Liver (tissue), 9 donors: ENCODE measurements around the gene MRPS18C. TPM values are rescaled to one million over a fixed set of nuclear protein-coding genes. Genes with fewer than 3 reads are reported as not detected.
"Not testable (repeated sequence)": the region's sequence is repeated elsewhere in the genome, so short reads cannot be mapped to it uniquely, and the experiment has no call there.

Experiments used
- DNase-seq: peaks from one replicate; pipeline ENCODE4 v3.0.0-alpha.2; 2017; ENCODE audit warnings: low spot score
- H3K27ac ChIP-seq, 2 donors: one replicate each; pipeline ENCODE4 v1.7.0; 2013; ENCODE audit warnings: inconsistent platforms in 2 of 2, low read length in 2 of 2, control low read depth in 1 of 2, low read depth in 1 of 2, mild to moderate bottlenecking in 1 of 2
- H3K27me3 ChIP-seq, 4 donors: one replicate each; pipeline versions ENCODE4 v1.6.1 to v1.7.0; 2013; ENCODE audit warnings: low read length in 3 of 4, inconsistent platforms in 1 of 4, mild to moderate bottlenecking in 1 of 4, moderate library complexity in 1 of 4; ENCODE audit not compliant: control insufficient read depth in 4 of 4, insufficient read depth in 4 of 4
- H3K36me3 ChIP-seq, 4 donors: one replicate each; pipeline versions ENCODE4 v1.6.1 to v1.7.0; 2013; ENCODE audit warnings: low read length in 3 of 4, mild to moderate bottlenecking in 3 of 4, low read depth in 1 of 4, moderate library complexity in 1 of 4; ENCODE audit not compliant: control insufficient read depth in 4 of 4, insufficient read depth in 3 of 4
- H3K4me1 ChIP-seq, 4 donors: one replicate each; pipeline versions ENCODE4 v1.6.1 to v1.7.0; 2013; ENCODE audit warnings: low read length in 3 of 4, mild to moderate bottlenecking in 3 of 4, moderate library complexity in 1 of 4; ENCODE audit not compliant: control insufficient read depth in 4 of 4, insufficient read depth in 4 of 4
- H3K4me3 ChIP-seq, 3 donors: one replicate each; pipeline versions ENCODE4 v1.6.1 to v1.7.0; 2013; ENCODE audit warnings: low read length in 3 of 3, control low read depth in 1 of 3, low read depth in 1 of 3, mild to moderate bottlenecking in 1 of 3
- H3K9ac ChIP-seq, 2 donors: one replicate each; pipeline ENCODE4 v1.7.0; 2013; ENCODE audit warnings: low read length in 2 of 2, mild to moderate bottlenecking in 2 of 2, moderate library complexity in 2 of 2, control low read depth in 1 of 2, low read depth in 1 of 2
- H3K9me3 ChIP-seq, 4 donors: one replicate each; pipeline versions ENCODE4 v1.6.1 to v1.7.0; 2013; ENCODE audit warnings: low read length in 3 of 4; ENCODE audit not compliant: control insufficient read depth in 4 of 4
- ATF3 ChIP-seq: IDR thresholded peaks from 2 replicates; pipeline ENCODE4 v1.6.1; 2016; ENCODE audit warnings: antibody characterized with exemption
- CTCF ChIP-seq: fragments of 150-350 bp; IDR thresholded peaks from 2 replicates; pipeline ENCODE4 v1.5.1; 2017; ENCODE audit warnings: improper control_type of control experiment, low read depth, low read length; ENCODE audit not compliant: missing input control
- EGR1 ChIP-seq, 2 donors: IDR thresholded peaks; 2 replicates each; pipeline ENCODE4 v1.6.1; 2016 to 2018; ENCODE audit warnings: antibody characterized with exemption in 2 of 2, low read depth in 2 of 2
- FOXA1 ChIP-seq: IDR thresholded peaks from 2 replicates; pipeline ENCODE4 v1.6.1; 2016; ENCODE audit warnings: antibody characterized with exemption
- FOXA2 ChIP-seq: IDR thresholded peaks from 2 replicates; pipeline ENCODE4 v1.6.1; 2016; ENCODE audit warnings: antibody characterized with exemption
- GABPA ChIP-seq, 2 donors: IDR thresholded peaks in 1 of 2; conservative IDR thresholded peaks in 1 of 2; 2 replicates each; pipeline ENCODE4 v1.6.1; 2016; ENCODE audit warnings: antibody characterized with exemption in 2 of 2, mild to moderate bottlenecking in 1 of 2, moderate library complexity in 1 of 2
- HNF4G ChIP-seq: IDR thresholded peaks from 2 replicates; pipeline ENCODE4 v1.6.1; 2016; ENCODE audit warnings: antibody characterized with exemption
- JUND ChIP-seq, 2 donors: IDR thresholded peaks; 2 replicates each; pipeline ENCODE4 v1.6.1; 2016; ENCODE audit warnings: antibody characterized with exemption in 2 of 2
- MAX ChIP-seq: IDR thresholded peaks from 2 replicates; pipeline ENCODE4 v1.6.1; 2016; ENCODE audit warnings: antibody characterized with exemption
- NR2F2 ChIP-seq: IDR thresholded peaks from 2 replicates; pipeline ENCODE4 v1.6.1; 2016; ENCODE audit warnings: antibody characterized with exemption
- RAD21 ChIP-seq, 2 donors: IDR thresholded peaks; 2 replicates each; pipeline ENCODE4 v1.6.1; 2016; ENCODE audit warnings: antibody characterized with exemption in 2 of 2, mild to moderate bottlenecking in 2 of 2
- REST ChIP-seq: IDR thresholded peaks from 2 replicates; pipeline ENCODE4 v1.6.1; 2016; ENCODE audit warnings: antibody characterized with exemption, mild to moderate bottlenecking
- SP1 ChIP-seq: IDR thresholded peaks from 2 replicates; pipeline ENCODE4 v1.6.1; 2018; ENCODE audit warnings: antibody characterized with exemption, mild to moderate bottlenecking
- TAF1 ChIP-seq: conservative IDR thresholded peaks from 2 replicates; pipeline ENCODE4 v1.6.1; 2016; ENCODE audit warnings: antibody characterized with exemption, mild to moderate bottlenecking
- YY1 ChIP-seq: IDR thresholded peaks from 2 replicates; pipeline ENCODE4 v1.6.1; 2016; ENCODE audit warnings: antibody characterized with exemption, mild to moderate bottlenecking
- WGBS: extraction: QIAGEN DNeasy Blood & Tissue Kit; methylation state at CpG from one replicate; pipeline ENCODE4 v1.1.7; 2013; 5-methylcytosine and 5-hydroxymethylcytosine counted together
- polyA plus RNA-seq, 2 donors: library from polyadenylated mRNA; stranded (reverse) in 1 of 2; unstranded in 1 of 2; fragments of 200-250 nt in 1 of 2; fragments of >200 nt in 1 of 2; fragmentation: Nextera tagmentation in 1 of 2; extraction: Ambion mirVana in 1 of 2; gene quantifications; one replicate each; pipeline versions ENCODE4 v1.2.1 to v1.2.3, GENCODE V29; 2013 to 2015
- total RNA-seq, 2 donors: library from RNA; depleted of rRNA; stranded (reverse); fragments of >200 nt; gene quantifications; one replicate each; pipeline ENCODE4 v1.2.3, GENCODE V29; 2014
- TF ChIP-seq, protein P1 (sequence below): IDR thresholded peaks from 2 replicates; pipeline ENCODE4 v1.6.1; 2016; ENCODE audit warnings: antibody characterized with exemption
- donor health status: healthy.
- donor health status: healthy.
- donor health status: healthy.
- donor health status: healthy.
- donor health status: healthy.

Gene MRPS18C
- total and polyA plus RNA-seq, 4 donors, result 12.2 to 97.3 (median 17.1) TPM

GRCh38 chr4:83504503-83504902 is 48.6 kb downstream of the MRPS18C start:
- H3K4me1 ChIP-seq, result no peaks in the 10 kb centered on the region
- no peak overlapping the region for H3K9ac ChIP-seq
- no peak overlapping the region for H3K27ac ChIP-seq
- no peak overlapping the region for H3K4me3 ChIP-seq
- H3K27me3 ChIP-seq, result no peaks in the 10 kb centered on the region
- H3K9me3 ChIP-seq, result no peaks in the 10 kb centered on the region
- H3K36me3 ChIP-seq, result no peaks in the 10 kb centered on the region
- TF ChIP-seq JUND (IDR thresholded peaks at IDR 0.05) (no peak), HNF4G (no peak), TAF1 (no peak), FOXA2 (no peak)
- no peak for DNase-seq
- WGBS, result 52% methylated on average over 4 of the region's 4 CpGs

- H3K4me1 ChIP-seq, result no peaks in the 10 kb centered on the region
- no peak overlapping the region for H3K9ac ChIP-seq
- no peaks in the 10 kb centered on the region for H3K36me3 ChIP-seq
- H3K4me3 ChIP-seq, result no peak overlapping the region
- DNase-seq, result no peak
- TF ChIP-seq TAF1 (no peak), NR2F2 (no peak), JUND (IDR thresholded peaks at IDR 0.05) (no peak), ATF3 (no peak), GABPA (IDR thresholded peaks at IDR 0.05 in 1 of 2, conservative IDR thresholded peaks at IDR 0.05 in 1 of 2) (peak in 1 of 2 donors; percentile 37), HNF4G (no peak)
- no peaks in the 10 kb centered on the region for H3K27me3 ChIP-seq
- WGBS, result 85% methylated on average over 10 of the region's 10 CpGs
- no peak overlapping the region for H3K27ac ChIP-seq
- no peaks in the 10 kb centered on the region for H3K9me3 ChIP-seq
Measured at GRCh38 chr4:83504996-83505395, 49.1 kb downstream of the MRPS18C start.

DNA sequence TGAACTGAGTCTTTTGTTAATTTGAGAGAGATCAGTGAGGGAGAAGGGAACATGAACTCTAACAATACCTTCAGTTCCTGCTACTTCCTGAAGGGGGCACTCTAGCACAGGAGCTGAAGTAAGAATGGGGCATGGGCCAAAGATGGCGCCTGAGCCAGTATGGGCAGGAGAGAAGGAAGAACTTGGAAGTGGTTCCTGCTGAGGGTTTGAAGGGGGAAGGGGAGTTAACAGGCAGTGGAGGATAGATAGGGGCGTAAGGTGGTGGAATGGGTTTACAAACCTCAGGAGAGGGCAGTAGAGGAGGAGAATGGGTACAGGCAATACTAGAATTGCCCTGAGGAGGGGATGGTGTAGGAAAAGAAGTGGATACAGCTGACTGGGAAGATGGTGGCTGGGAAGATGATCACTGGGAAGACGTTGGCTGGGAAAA is 53.3 kb downstream of the MRPS18C start:
- not testable (repeated sequence) for H3K27ac ChIP-seq, H3K36me3 ChIP-seq, H3K9ac ChIP-seq, H3K4me1 ChIP-seq, H3K27me3 ChIP-seq, H3K4me3 ChIP-seq, H3K9me3 ChIP-seq
- TF ChIP-seq RAD21 (IDR thresholded peaks at IDR 0.05) (peak; percentile 96 to 98), FOXA1 (peak; percentile 35), YY1 (peak; percentile 85), CTCF (peak; percentile 75)
- DNase-seq, result peak; percentile 47
- WGBS, result 58% methylated on average over 3 of the region's 3 CpGs

GRCh38 chr4:83510442-83510841 is 54.6 kb downstream of the MRPS18C start:
- no peaks in the 10 kb centered on the region for H3K9me3 ChIP-seq
- 76% methylated on average over 4 of the region's 4 CpGs for WGBS
- H3K27me3 ChIP-seq, result no peaks in the 10 kb centered on the region
- no peaks in the 10 kb centered on the region for H3K4me1 ChIP-seq
- no peak overlapping the region for H3K9ac ChIP-seq
- H3K36me3 ChIP-seq, result no peaks in the 10 kb centered on the region
- DNase-seq, result no peak
- no peak overlapping the region for H3K4me3 ChIP-seq
- no peak overlapping the region for H3K27ac ChIP-seq
- TF ChIP-seq REST, result no peak
- TF ChIP-seq NR2F2, result no peak
- TF ChIP-seq GABPA (IDR thresholded peaks at IDR 0.05 in 1 of 2, conservative IDR thresholded peaks at IDR 0.05 in 1 of 2), result no peak
- no peak for TF ChIP-seq HNF4G
- TF ChIP-seq MAX, result no peak
- TF ChIP-seq FOXA2, result no peak
- no peak for TF ChIP-seq EGR1 (IDR thresholded peaks at IDR 0.05; ENCODE audit: low read depth in 2 of 2)
- no peak for TF ChIP-seq FOXA1
- no peak for TF ChIP-seq SP1
- no peak for TF ChIP-seq RAD21 (IDR thresholded peaks at IDR 0.05)
- TF ChIP-seq, protein P1, sequence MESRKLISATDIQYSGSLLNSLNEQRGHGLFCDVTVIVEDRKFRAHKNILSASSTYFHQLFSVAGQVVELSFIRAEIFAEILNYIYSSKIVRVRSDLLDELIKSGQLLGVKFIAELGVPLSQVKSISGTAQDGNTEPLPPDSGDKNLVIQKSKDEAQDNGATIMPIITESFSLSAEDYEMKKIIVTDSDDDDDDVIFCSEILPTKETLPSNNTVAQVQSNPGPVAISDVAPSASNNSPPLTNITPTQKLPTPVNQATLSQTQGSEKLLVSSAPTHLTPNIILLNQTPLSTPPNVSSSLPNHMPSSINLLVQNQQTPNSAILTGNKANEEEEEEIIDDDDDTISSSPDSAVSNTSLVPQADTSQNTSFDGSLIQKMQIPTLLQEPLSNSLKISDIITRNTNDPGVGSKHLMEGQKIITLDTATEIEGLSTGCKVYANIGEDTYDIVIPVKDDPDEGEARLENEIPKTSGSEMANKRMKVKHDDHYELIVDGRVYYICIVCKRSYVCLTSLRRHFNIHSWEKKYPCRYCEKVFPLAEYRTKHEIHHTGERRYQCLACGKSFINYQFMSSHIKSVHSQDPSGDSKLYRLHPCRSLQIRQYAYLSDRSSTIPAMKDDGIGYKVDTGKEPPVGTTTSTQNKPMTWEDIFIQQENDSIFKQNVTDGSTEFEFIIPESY, result no peak
